ENCODE measurements around the gene TPM2.

The TPM2 gene

DNA sequence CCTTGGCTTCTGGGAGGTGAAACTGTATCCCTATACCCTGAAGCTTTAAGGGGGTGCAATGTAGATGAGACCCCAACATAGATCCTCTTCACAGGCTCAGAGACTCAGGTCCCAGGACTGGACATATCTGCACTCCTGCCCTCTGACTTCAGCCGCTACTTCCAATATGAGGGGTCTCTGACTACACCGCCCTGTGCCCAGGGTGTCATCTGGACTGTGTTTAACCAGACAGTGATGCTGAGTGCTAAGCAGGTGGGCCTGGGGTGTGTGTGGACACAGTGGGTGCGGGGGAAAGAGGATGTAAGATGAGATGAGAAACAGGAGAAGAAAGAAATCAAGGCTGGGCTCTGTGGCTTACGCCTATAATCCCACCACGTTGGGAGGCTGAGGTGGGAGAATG lies 10.6 kb downstream of the TPM2 start:
- TF ChIP-seq ZFP3 (CRISPR knock-in tag; IDR thresholded peaks at IDR 0.05) = no peak
- ATAC-seq = no peak

DNA sequence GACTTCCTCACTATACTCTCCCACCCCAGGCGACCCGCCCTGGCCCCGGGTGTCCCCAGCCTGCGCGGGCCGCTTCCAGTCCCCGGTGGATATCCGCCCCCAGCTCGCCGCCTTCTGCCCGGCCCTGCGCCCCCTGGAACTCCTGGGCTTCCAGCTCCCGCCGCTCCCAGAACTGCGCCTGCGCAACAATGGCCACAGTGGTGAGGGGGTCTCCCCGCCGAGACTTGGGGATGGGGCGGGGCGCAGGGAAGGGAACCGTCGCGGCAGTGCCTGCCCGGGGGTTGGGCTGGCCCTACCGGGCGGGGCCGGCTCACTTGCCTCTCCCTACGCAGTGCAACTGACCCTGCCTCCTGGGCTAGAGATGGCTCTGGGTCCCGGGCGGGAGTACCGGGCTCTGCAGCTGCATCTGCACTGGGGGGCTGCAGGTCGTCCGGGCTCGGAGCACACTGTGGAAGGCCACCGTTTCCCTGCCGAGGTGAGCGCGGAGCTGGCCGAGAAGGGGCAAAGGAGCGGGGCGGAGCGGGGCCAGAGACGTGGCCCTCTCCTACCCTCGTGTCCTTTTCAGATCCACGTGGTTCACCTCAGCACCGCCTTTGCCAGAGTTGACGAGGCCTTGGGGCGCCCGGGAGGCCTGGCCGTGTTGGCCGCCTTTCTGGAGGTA lies 13.9 kb downstream of the TPM2 start:
- no peak for TF ChIP-seq ESRRG (CRISPR knock-in tag; IDR thresholded peaks at IDR 0.05)
- TF ChIP-seq TCF4 (CRISPR knock-in tag; IDR thresholded peaks at IDR 0.05; ENCODE audit: borderline replicate concordance) = no peak
- TF ChIP-seq ZNF565 (CRISPR knock-in tag; conservative IDR thresholded peaks at IDR 0.05; ENCODE audit: low read depth) = no peak
- TF ChIP-seq, protein P1, sequence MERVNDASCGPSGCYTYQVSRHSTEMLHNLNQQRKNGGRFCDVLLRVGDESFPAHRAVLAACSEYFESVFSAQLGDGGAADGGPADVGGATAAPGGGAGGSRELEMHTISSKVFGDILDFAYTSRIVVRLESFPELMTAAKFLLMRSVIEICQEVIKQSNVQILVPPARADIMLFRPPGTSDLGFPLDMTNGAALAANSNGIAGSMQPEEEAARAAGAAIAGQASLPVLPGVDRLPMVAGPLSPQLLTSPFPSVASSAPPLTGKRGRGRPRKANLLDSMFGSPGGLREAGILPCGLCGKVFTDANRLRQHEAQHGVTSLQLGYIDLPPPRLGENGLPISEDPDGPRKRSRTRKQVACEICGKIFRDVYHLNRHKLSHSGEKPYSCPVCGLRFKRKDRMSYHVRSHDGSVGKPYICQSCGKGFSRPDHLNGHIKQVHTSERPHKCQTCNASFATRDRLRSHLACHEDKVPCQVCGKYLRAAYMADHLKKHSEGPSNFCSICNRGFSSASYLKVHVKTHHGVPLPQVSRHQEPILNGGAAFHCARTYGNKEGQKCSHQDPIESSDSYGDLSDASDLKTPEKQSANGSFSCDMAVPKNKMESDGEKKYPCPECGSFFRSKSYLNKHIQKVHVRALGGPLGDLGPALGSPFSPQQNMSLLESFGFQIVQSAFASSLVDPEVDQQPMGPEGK (CRISPR knock-in tag; IDR thresholded peaks at IDR 0.05; ENCODE audit: borderline replicate concordance) = no peak
- no peak for TF ChIP-seq RARB (CRISPR knock-in tag; IDR thresholded peaks at IDR 0.05)
- no peak for TF ChIP-seq ZC3H10 (CRISPR knock-in tag; IDR thresholded peaks at IDR 0.05)
- no peak for TF ChIP-seq ARNTL (CRISPR knock-in tag; IDR thresholded peaks at IDR 0.05; ENCODE audit: borderline replicate concordance, low read depth)
- no peak for TF ChIP-seq ZNF70 (CRISPR knock-in tag; IDR thresholded peaks at IDR 0.05)
- peak; percentile 26 for ATAC-seq

DNA sequence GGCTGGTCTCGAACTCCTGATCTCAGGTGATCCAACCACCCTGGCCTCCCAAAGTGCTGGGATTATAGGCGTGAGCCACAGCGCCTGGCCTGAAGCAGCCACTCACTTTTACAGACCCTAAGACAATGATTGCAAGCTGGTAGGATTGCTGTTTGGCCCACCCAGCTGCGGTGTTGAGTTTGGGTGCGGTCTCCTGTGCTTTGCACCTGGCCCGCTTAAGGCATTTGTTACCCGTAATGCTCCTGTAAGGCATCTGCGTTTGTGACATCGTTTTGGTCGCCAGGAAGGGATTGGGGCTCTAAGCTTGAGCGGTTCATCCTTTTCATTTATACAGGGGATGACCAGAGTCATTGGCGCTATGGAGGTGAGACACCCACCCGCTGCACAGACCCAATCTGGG lies 14.5 kb downstream of the TPM2 start:
- no peak for ATAC-seq
- TF ChIP-seq BACH2 (CRISPR knock-in tag; IDR thresholded peaks at IDR 0.05; ENCODE audit: borderline replicate concordance) = no peak
- no peak for TF ChIP-seq TOX (CRISPR knock-in tag; IDR thresholded peaks at IDR 0.05; ENCODE audit: borderline replicate concordance)
- TF ChIP-seq GLIS3 (CRISPR knock-in tag; IDR thresholded peaks at IDR 0.05) = no peak
- TF ChIP-seq, protein P2, sequence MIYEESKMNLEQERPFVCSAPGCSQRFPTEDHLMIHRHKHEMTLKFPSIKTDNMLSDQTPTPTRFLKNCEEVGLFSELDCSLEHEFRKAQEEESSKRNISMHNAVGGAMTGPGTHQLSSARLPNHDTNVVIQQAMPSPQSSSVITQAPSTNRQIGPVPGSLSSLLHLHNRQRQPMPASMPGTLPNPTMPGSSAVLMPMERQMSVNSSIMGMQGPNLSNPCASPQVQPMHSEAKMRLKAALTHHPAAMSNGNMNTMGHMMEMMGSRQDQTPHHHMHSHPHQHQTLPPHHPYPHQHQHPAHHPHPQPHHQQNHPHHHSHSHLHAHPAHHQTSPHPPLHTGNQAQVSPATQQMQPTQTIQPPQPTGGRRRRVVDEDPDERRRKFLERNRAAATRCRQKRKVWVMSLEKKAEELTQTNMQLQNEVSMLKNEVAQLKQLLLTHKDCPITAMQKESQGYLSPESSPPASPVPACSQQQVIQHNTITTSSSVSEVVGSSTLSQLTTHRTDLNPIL (CRISPR knock-in tag; IDR thresholded peaks at IDR 0.05; ENCODE audit: low read depth) = no peak
- TF ChIP-seq, protein P1 (CRISPR knock-in tag; IDR thresholded peaks at IDR 0.05; ENCODE audit: borderline replicate concordance) = no peak
- TF ChIP-seq, protein P3, sequence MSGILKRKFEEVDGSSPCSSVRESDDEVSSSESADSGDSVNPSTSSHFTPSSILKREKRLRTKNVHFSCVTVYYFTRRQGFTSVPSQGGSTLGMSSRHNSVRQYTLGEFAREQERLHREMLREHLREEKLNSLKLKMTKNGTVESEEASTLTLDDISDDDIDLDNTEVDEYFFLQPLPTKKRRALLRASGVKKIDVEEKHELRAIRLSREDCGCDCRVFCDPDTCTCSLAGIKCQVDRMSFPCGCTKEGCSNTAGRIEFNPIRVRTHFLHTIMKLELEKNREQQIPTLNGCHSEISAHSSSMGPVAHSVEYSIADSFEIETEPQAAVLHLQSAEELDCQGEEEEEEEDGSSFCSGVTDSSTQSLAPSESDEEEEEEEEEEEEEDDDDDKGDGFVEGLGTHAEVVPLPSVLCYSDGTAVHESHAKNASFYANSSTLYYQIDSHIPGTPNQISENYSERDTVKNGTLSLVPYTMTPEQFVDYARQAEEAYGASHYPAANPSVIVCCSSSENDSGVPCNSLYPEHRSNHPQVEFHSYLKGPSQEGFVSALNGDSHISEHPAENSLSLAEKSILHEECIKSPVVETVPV (CRISPR knock-in tag; IDR thresholded peaks at IDR 0.05) = no peak
- TF ChIP-seq ZC3H10 (CRISPR knock-in tag; IDR thresholded peaks at IDR 0.05) = no peak
- no peak for TF ChIP-seq ZNF8 (CRISPR knock-in tag; IDR thresholded peaks at IDR 0.05)
- no peak for TF ChIP-seq RARB (CRISPR knock-in tag; IDR thresholded peaks at IDR 0.05)

DNA sequence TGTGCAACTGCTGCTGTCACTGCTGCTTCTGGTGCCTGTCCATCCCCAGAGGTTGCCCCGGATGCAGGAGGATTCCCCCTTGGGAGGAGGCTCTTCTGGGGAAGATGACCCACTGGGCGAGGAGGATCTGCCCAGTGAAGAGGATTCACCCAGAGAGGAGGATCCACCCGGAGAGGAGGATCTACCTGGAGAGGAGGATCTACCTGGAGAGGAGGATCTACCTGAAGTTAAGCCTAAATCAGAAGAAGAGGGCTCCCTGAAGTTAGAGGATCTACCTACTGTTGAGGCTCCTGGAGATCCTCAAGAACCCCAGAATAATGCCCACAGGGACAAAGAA lies 15.7 kb downstream of the TPM2 start:
- TF ChIP-seq ZFP3 (CRISPR knock-in tag; IDR thresholded peaks at IDR 0.05) (no peak), ARNTL (CRISPR knock-in tag; IDR thresholded peaks at IDR 0.05; ENCODE audit: borderline replicate concordance, low read depth) (no peak)
- ATAC-seq = no peak

DNA sequence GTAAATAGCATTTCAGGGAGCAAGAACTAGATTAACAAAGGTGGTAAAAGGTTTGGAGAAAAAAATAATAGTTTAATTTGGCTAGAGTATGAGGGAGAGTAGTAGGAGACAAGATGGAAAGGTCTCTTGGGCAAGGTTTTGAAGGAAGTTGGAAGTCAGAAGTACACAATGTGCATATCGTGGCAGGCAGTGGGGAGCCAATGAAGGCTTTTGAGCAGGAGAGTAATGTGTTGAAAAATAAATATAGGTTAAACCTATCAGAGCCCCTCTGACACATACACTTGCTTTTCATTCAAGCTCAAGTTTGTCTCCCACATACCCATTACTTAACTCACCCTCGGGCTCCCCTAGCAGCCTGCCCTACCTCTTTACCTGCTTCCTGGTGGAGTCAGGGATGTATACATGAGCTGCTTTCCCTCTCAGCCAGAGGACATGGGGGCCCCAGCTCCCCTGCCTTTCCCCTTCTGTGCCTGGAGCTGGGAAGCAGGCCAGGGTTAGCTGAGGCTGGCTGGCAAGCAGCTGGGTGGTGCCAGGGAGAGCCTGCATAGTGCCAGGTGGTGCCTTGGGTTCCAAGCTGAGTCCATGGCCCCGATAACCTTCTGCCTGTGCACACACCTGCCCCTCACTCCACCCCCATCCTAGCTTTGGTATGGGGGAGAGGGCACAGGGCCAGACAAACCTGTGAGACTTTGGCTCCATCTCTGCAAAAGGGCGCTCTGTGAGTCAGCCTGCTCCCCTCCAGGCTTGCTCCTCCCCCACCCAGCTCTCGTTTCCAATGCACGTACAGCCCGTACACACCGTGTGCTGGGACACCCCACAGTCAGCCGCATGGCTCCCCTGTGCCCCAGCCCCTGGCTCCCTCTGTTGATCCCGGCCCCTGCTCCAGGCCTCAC lies 16.3 kb downstream of the TPM2 start, which contains the start of gene CA9:
Gene CA9 (plus strand): TSS at position 797 of the 893 bp plus-strand sequence. CDS start 32 bp downstream, at position 829.
- no peak for TF ChIP-seq ZC3H10 (CRISPR knock-in tag; IDR thresholded peaks at IDR 0.05)
- peak; percentile 51 for ATAC-seq
